ENCODE measurements around the gene NPLOC4.

The NPLOC4 gene

DNA sequence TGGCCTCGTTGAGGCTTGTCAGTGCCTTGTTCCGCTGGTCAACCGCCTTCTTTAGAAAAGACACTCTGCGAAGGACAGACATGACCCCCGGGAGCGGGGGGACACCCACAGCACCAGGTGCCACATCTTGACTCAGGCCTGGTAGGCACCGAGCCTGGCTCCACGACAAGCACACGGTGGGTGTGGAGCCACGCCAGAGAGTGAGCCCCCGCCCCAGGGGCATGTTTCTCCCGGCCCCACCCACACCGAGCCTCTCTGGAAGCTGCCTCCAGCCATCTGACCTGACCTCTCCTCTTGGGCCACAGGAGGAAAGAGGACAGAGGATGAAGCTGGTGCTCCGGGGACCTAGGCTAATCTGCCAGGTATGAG, 89.3 kb downstream of the NPLOC4 start:
- TF ChIP-seq, protein P1, sequence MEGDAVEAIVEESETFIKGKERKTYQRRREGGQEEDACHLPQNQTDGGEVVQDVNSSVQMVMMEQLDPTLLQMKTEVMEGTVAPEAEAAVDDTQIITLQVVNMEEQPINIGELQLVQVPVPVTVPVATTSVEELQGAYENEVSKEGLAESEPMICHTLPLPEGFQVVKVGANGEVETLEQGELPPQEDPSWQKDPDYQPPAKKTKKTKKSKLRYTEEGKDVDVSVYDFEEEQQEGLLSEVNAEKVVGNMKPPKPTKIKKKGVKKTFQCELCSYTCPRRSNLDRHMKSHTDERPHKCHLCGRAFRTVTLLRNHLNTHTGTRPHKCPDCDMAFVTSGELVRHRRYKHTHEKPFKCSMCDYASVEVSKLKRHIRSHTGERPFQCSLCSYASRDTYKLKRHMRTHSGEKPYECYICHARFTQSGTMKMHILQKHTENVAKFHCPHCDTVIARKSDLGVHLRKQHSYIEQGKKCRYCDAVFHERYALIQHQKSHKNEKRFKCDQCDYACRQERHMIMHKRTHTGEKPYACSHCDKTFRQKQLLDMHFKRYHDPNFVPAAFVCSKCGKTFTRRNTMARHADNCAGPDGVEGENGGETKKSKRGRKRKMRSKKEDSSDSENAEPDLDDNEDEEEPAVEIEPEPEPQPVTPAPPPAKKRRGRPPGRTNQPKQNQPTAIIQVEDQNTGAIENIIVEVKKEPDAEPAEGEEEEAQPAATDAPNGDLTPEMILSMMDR (IDR thresholded peaks at IDR 0.05; ENCODE audit: control insufficient read depth, insufficient read depth, low read depth, low read length, missing control alignments) = no peak
- no peak for DNase-seq (ENCODE audit: low read depth)
- H3K4me3 ChIP-seq (ENCODE audit: control insufficient read depth, low read depth, low read length) = no peak overlapping the region

DNA sequence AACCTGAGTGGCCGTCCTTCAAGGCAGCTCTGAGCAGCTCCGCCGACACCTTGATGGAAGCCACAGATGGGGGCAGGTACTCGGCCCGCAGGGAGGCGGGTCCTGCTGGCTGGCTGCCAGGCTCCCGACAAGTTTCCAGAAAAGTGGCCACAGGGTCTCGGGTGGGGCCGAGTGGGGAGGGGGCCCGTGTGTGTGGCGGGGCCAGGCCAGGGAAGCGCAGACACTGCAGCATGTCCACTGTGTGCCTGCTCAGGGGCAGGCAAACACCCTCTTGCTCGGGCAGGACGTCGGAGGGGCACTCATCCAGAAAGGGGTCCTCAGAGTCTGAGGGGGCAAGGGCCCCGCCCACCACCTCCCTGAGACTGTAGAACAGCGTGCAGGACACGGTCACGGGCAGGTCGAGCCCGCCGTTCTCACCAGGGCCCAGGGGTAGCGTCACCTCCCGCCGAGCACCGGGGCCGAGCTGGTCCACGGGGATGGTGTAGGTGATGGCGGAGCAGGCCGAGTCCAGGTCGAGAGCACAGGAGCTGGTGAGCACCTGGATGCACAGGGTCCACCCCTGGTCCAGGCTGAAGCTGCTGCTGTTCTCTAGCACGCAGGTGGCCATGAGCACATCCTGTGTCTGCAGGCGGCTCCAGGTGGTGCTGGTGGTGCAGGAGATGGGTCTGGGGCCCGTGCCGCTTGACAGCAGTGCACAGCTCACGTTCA, 89.9 kb downstream of the NPLOC4 start:
- DNase-seq (ENCODE audit: low read depth) = no peak
- TF ChIP-seq, protein P1 (IDR thresholded peaks at IDR 0.05; ENCODE audit: control insufficient read depth, insufficient read depth, low read depth, low read length, missing control alignments) = no peak

DNA sequence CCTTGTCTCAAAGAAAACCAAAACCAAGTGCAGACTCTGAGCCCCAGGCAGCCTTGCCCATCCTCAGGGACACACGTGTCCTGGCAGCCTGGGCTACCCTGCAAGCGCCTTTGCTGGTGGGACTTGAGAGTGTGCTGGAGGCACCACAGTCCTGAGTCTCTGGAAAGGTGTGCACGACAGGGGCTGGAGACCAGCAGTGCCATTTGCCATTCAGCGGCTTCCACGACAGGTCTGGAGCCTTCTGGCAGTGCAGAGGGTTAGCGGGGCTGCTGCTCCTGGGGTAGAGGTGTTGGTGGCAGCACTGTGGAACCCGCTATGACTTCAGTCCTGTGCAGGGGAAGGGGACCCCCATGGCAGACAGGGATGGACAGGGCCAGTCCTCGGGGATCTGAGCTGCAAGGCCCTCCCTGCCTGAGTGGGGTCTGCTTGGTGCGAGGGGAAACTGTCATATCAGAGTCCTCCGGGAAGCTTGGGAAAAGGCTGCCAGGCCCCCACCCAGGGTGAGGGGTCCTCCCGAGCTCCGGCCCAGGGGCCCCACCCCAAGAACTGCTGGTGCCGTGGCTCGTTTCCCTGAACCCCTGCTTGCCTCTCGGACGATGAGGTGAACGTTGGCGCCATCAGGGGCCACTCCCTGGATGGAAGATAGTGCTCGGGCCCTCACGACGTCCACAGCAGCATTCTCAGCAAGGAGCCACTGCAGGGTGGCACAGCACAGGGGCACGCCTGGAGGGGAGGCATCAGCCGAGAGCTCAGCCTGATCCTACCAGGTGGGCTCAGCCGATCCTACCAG, 91.6 kb downstream of the NPLOC4 start:
- TF ChIP-seq, protein P1 (IDR thresholded peaks at IDR 0.05; ENCODE audit: control insufficient read depth, insufficient read depth, low read depth, low read length, missing control alignments) = no peak
- no peak for DNase-seq (ENCODE audit: low read depth)

More for the DNA sequence above, 89.9 kb downstream of the NPLOC4 start:
- H3K4me3 ChIP-seq (ENCODE audit: control insufficient read depth, low read depth, low read length) = no peak overlapping the region

DNA sequence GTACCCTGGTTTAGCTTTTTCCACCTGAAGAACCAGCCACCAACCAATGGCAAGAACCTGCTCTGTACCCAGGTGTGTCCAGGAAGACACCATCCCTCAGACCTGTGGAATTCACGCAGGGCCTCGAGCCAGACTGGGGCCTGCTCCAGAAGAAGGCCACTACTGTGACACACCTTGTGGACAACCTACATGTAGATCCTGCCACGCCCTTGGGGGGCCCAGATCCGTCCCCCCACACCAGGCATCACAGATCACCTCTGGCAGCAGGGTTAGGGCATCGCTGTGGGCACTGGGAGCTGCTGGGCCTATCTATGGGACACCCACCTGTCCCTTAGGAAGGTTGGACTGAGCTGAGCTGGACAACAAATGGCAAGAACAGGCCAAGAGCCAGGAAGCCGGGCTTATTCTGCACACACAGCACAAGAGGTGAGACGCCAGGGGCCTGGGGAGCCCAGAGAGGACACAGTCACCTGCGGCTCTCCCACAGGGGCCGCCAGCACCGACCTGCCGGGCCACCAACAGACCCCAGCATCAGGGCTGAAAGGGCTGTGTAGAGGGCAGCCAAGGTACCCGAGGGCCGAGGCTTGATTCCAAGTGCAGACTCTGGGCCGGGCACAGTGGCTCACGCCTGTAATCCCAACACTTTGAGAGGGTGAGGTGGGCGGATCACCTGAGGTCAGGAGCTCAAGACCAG, 92.5 kb downstream of the NPLOC4 start:
- TF ChIP-seq, protein P1 (IDR thresholded peaks at IDR 0.05; ENCODE audit: control insufficient read depth, insufficient read depth, low read depth, low read length, missing control alignments) = no peak
- no peak overlapping the region for H3K4me3 ChIP-seq (ENCODE audit: control insufficient read depth, low read depth, low read length)
- no peak for DNase-seq (ENCODE audit: low read depth)

More for the DNA sequence above, 91.6 kb downstream of the NPLOC4 start:
- no peak overlapping the region for H3K4me3 ChIP-seq (ENCODE audit: control insufficient read depth, low read depth, low read length)

DNA sequence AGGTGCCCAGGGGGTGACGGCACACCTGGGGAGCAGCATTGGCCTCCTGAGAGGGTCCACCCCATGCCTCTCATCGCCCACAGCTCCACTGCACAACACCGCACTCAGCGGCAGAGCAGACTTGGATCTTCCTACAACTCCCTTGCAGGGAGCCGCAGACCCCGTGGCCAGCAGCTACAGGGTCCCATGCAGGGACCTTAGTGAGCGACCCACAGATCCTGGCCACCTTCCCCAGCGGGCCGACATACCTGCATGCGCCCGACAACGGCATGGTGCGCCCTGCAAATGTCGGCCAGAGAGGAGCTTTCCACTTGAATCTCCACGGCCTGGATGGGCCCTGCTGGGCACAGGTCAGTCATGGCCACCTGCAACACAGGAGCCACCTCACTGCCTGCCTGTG, 93.2 kb downstream of the NPLOC4 start:
- no peak for DNase-seq (ENCODE audit: low read depth)
- TF ChIP-seq, protein P1 (IDR thresholded peaks at IDR 0.05; ENCODE audit: control insufficient read depth, insufficient read depth, low read depth, low read length, missing control alignments) = no peak
- H3K4me3 ChIP-seq (ENCODE audit: control insufficient read depth, low read depth, low read length) = no peak overlapping the region

DNA sequence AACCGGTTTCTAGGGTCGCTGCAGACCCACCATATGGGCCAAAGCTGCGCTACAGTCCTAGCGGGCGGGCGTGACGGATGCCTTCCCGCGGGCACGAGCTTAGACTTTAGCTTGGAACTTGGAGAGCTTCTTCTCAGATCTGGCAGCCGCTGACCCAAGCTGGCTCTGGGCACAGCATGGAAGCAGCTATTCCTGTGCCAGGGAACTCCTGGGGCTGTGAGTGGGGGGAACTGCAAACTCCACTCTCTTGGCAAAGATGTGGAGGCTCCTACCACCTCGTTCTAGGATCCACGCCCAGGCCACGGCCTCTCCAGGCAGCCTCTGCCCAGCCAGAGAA, 93.6 kb downstream of the NPLOC4 start:
- no peak overlapping the region for H3K4me3 ChIP-seq (ENCODE audit: control insufficient read depth, low read depth, low read length)
- TF ChIP-seq, protein P1 (IDR thresholded peaks at IDR 0.05; ENCODE audit: control insufficient read depth, insufficient read depth, low read depth, low read length, missing control alignments) = no peak
- DNase-seq (ENCODE audit: low read depth) = no peak
